Stimulated activated naive CD8-positive, alpha-beta T cell treated with anti-CD3 and anti-CD28 coated beads, Interleukin-15, amount 100 ng/mL, for 72 hours (primary cell): Measurements from ENCODE around the gene RPIA.
"Not testable (repeated sequence)": the region's sequence is repeated elsewhere in the genome, so short reads cannot be mapped to it uniquely, and the experiment has no call there.

ENCODE experiments used
- ATAC-seq: fragments of 150-1000 bp; cut with Tn5 transposase; 2 replicates; pipeline ENCODE4 v1.10.0; 2021; ENCODE audit warnings: mild to moderate bottlenecking, moderate library complexity
- DNase-seq, 2 donors: peaks; one replicate each; pipeline ENCODE4 v3.0.0; 2021 to 2022
- H3K27ac Mint-ChIP-seq, 2 donors: one replicate each; pipeline ENCODE4 v1.8.0; 2022; ENCODE audit warnings: mild to moderate bottlenecking in 2 of 2, mixed read lengths in 2 of 2, moderate library complexity in 2 of 2
- H3K27me3 Mint-ChIP-seq: one replicate; pipeline ENCODE4 v1.8.0; 2022; ENCODE audit warnings: mixed read lengths
- H3K4me1 Mint-ChIP-seq: one replicate; pipeline ENCODE4 v1.8.0; 2022; ENCODE audit warnings: mild to moderate bottlenecking, mixed read lengths
- H3K4me3 Mint-ChIP-seq, 2 donors: one replicate each; pipeline ENCODE4 v1.8.0; 2022; ENCODE audit warnings: mild to moderate bottlenecking in 2 of 2, mixed read lengths in 2 of 2, moderate library complexity in 1 of 2
- H3K9me3 Mint-ChIP-seq, 2 donors: one replicate each; pipeline ENCODE4 v1.8.0; 2022; ENCODE audit warnings: mixed read lengths in 2 of 2

RPIA gene

DNA sequence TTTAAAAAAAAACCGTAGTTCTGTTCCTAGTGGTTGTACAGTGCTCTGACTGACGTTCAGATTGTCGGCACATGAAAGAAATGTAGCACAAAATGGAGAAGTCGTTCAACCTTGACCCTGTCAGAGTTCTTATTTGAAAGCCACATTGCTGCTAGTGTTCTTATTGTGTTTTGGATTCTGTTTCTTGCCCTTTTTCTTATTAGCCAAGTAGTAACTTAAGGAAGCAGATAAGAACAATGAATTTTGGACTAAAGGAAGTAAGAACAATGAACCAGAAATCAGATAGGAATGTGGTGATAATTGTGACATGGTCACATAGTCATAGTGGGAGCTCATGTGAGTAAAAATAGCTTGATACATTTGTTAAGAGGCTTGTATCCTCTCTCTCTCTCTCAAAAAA, 45.9 kb downstream of the RPIA start:
- no peaks in the 10 kb centered on the region for H3K9me3 Mint-ChIP-seq
- DNase-seq (no peak), ATAC-seq (no peak)
- no peaks in the 10 kb centered on the region for H3K27me3 Mint-ChIP-seq
- H3K4me3 Mint-ChIP-seq = no peak overlapping the region
- peak overlapping the region; percentile 72 to 85 for H3K27ac Mint-ChIP-seq
- H3K4me1 Mint-ChIP-seq = peaks cover 20% of the 10 kb centered on the region

- H3K27me3 Mint-ChIP-seq = no peaks in the 10 kb centered on the region
- no peak for DNase-seq
- H3K27ac Mint-ChIP-seq = no peak overlapping the region
- peaks cover 1 to 4% of the 10 kb centered on the region in 2 donors for H3K9me3 Mint-ChIP-seq
- peaks cover 14% of the 10 kb centered on the region for H3K4me1 Mint-ChIP-seq
- no peak overlapping the region for H3K4me3 Mint-ChIP-seq
- no peak for ATAC-seq
These were observed 46.8 kb downstream of the RPIA start for GRCh38 chr2:88738271-88738670.

DNA sequence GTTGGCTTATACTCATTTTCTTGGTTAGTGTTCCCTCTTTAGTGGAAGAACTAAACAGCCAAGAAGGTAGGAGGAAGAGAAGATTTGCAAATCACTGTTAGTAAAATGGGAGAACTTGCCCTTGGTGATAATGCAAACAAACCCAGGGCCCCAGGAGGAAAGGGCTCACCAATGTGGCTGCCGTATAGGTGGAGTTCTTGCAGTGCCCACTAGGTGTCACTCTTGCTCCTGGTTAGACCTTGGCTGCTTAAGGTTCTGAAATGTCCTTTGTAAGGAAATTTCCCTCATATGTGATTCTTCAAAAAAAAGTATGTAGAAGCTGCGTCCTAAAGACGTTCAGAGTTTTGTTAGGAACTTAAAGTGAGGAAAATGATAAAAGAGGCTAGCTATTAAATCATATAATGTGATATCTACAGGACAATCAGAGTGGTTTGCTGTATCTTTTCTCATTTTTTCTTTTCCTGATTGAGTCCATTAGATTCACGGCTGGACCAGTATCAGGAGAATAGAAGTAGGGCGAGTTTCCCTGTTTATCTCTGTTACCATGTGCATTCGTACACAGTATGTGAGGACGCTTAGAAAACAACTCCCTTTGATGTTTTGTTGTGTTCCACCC, 48.6 kb downstream of the RPIA start:
- peaks cover 15 to 20% of the 10 kb centered on the region in 2 donors for H3K9me3 Mint-ChIP-seq
- no peak overlapping the region for H3K27ac Mint-ChIP-seq
- H3K27me3 Mint-ChIP-seq = no peaks in the 10 kb centered on the region
- DNase-seq (peak; percentile 66 to 68), ATAC-seq (peak; percentile 70)
- H3K4me3 Mint-ChIP-seq = no peak overlapping the region
- H3K4me1 Mint-ChIP-seq = peaks cover 21% of the 10 kb centered on the region

DNA sequence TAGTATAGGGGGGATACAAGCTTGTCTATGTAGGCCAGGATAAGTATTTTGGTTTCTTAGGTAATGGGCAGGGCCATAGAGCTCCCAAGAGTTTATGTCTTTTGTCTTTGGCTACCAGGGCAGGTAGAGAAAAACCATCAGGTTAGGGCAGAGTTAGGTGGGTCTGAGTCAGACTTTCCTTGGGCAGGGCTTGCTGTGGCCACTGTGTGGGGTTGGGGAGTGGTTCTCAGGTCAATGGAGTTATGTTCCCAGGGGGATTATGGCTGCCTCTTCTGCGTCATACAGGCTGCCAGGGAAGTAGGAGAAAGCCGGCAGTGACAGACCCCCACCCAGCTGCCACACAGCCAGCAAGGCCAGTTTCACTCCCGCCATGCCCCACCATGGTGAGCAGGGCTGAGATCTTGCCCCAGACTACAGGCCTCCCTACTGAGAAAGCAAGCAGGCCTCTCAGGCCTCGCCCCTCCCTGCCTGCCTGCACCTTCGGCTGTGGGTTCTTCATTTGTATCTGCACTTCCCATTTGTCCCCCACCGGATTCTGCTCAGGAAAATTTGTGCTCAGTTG, 55.5 kb downstream of the RPIA start:
- no peak for DNase-seq
- Mint-ChIP-seq H3K4me3 (no peak overlapping the region), H3K27me3 (no peaks in the 10 kb centered on the region), H3K27ac (peak overlapping the region; percentile 21 to 69), H3K9me3 (peaks cover 22 to 24% of the 10 kb centered on the region in 2 donors), H3K4me1 (peaks cover 35% of the 10 kb centered on the region)
- ATAC-seq = no peak

- no peak overlapping the region for H3K27ac Mint-ChIP-seq
- DNase-seq = no peak
- peaks cover 40% of the 10 kb centered on the region for H3K4me1 Mint-ChIP-seq
- no peak for ATAC-seq
- peaks cover 21 to 24% of the 10 kb centered on the region in 2 donors for H3K9me3 Mint-ChIP-seq
- H3K4me3 Mint-ChIP-seq = no peak overlapping the region
- no peaks in the 10 kb centered on the region for H3K27me3 Mint-ChIP-seq
These were observed 56.5 kb downstream of the RPIA start for GRCh38 chr2:88747990-88748389.

DNA sequence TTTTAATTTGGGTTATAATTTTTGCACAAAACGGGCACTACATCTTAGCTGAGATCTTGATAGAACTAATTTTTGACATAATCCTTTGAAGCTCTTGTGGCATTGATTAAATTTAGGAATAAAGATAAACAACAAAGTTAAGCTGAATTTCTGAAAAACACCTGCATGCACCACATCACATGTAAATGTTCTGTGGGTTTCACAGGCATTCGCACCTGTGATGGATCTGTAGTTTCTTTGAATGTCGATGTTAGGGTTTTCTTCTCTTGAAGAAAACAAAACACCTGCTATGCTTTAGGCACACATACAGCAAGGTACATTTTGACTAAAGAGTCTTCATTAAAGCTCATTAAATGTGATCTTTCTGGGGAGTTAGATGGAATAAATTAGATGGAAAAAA, 60.3 kb downstream of the RPIA start:
- Mint-ChIP-seq H3K27me3 (no peaks in the 10 kb centered on the region), H3K9me3 (peaks cover 5 to 7% of the 10 kb centered on the region in 2 donors), H3K4me1 (peaks cover 58% of the 10 kb centered on the region), H3K27ac (peak overlapping the region; percentile 1 to 70), H3K4me3 (no peak overlapping the region)
- DNase-seq (no peak), ATAC-seq (no peak)

DNA sequence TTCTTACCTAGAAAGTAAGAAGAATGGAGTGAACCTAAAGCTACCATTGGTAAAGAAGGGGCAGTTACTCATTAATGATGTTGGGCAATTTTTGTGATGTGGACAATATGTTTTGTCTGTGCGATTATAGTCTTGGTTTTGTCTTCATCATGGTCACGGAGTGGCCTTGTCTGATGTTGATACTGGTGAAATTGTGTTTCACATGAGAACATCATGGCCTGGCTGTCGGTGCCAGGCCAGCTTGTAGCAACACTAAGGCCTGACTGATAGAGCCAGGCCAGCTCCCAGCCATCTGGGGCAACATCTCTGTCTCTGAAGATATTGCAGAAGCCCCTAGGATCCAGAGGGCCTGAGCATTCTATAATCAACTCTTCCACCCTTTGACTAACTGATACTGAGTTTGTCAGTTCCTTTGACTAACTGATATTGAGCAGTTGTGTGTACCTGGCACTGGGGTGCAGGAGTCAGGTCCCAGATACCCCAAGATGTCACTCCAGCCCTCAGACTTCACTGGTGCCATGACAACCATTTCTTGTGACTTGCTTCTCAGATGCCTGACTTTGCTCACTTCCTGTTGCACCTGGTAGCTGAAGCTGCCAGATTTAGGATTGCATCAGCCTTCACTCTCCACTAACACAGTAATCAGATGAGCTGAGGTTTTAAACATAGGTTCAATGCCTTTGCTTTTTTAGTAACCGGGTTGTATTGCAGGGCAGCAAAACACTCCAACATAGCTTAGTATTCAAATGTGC, 62.5 kb downstream of the RPIA start:
- peaks cover 11 to 26% of the 10 kb centered on the region in 2 donors for H3K9me3 Mint-ChIP-seq
- ATAC-seq (peak; percentile 93), DNase-seq (peak; percentile 36 to 67)
- peak overlapping the region; percentile 14 to 56 for H3K4me3 Mint-ChIP-seq
- no peaks in the 10 kb centered on the region for H3K27me3 Mint-ChIP-seq
- peak overlapping the region; percentile 99 to 100 for H3K27ac Mint-ChIP-seq
- peaks cover 44% of the 10 kb centered on the region for H3K4me1 Mint-ChIP-seq

GRCh38 chr2:88754585-88755320, 63.3 kb downstream of the RPIA start:
- Mint-ChIP-seq H3K27me3 (no peaks in the 10 kb centered on the region), H3K4me3 (peak overlapping the region; percentile 14 to 56), H3K9me3 (peaks cover 12 to 27% of the 10 kb centered on the region in 2 donors), H3K27ac (peak overlapping the region; percentile 99 to 100), H3K4me1 (peaks cover 44% of the 10 kb centered on the region)
- no peak for DNase-seq
- ATAC-seq = peak; percentile 11

- no peak overlapping the region for H3K4me3 Mint-ChIP-seq
- H3K4me1 Mint-ChIP-seq = peaks cover 44% of the 10 kb centered on the region
- H3K9me3 Mint-ChIP-seq = peaks cover 12 to 36% of the 10 kb centered on the region in 2 donors
- ATAC-seq (no peak), DNase-seq (no peak)
- peak overlapping the region; percentile 81 to 96 for H3K27ac Mint-ChIP-seq
- no peaks in the 10 kb centered on the region for H3K27me3 Mint-ChIP-seq
These were observed 64.4 kb downstream of the RPIA start for GRCh38 chr2:88755836-88756235.

- Mint-ChIP-seq H3K4me3 (no peak overlapping the region), H3K27ac (peak overlapping the region in 1 of 2 donors; percentile 96), H3K27me3 (no peaks in the 10 kb centered on the region), H3K4me1 (peaks cover 39% of the 10 kb centered on the region), H3K9me3 (peaks cover 12 to 36% of the 10 kb centered on the region in 2 donors)
- ATAC-seq (no peak), DNase-seq (no peak)
These were observed 65.6 kb downstream of the RPIA start for GRCh38 chr2:88757025-88757424.

DNA sequence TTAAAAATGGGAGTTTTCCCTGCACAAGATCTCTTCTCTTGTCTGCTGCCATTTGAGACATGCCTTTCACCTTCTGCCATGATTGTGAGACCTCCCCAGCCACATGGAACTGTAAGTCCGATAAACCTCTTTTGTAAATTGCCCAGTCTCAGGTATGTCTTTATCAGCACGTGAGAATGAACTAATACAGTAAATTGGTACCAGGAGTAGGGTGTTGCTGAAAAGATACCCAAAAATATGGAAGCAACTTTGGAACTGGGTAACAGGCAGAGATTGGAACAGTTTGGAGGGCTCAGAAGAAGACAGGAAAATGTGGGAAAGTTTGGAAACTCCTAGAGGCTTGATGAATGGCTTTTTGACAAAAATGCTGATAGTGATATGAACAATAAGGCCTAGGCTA, 67.2 kb downstream of the RPIA start:
- ATAC-seq, H3K27ac Mint-ChIP-seq, DNase-seq, H3K4me3 Mint-ChIP-seq, H3K27me3 Mint-ChIP-seq: not testable (repeated sequence)
- peaks cover 24% of the 10 kb centered on the region for H3K4me1 Mint-ChIP-seq
- H3K9me3 Mint-ChIP-seq = peaks cover 12 to 41% of the 10 kb centered on the region in 2 donors

DNA sequence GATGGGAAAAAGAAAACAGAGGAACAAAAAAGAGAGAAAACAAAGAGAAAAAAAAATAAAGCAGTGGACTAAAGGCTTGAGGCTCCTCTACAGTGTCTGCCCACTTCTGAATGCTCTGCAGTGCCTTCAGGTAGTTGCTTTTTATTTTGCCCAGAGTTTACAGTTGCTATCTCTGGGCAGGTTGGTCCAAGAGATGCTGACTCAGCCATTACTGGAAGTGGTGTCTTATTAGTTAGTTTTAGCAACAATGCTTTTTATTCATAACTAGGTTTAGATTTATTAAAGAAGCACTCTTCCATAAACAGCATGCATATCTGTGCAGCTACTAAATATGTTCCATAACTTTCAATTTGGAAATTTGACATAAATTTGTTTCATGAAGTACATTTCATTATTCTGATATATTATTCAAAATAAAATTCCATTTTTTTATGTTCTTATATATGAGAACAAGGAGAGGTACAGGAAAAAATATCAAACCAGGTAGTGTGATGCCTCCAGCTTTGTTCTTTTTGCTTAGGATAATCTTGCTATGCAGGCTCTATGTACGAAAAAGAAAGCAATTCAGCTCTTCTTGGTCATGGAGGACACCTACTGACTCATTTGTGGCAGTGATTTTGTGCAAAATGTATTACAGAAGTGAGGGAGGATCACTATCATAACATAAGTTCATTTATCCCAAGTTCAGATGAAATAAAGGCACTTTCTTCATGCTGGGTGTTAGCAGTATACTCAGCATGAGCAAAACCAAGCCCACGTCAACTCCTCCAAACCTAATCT, 69.5 kb downstream of the RPIA start:
- peaks cover 19% of the 10 kb centered on the region for H3K4me1 Mint-ChIP-seq
- H3K27me3 Mint-ChIP-seq = peaks cover 20% of the 10 kb centered on the region
- DNase-seq = no peak
- H3K9me3 Mint-ChIP-seq = peaks cover 7 to 34% of the 10 kb centered on the region in 2 donors
- ATAC-seq = no peak
- no peak overlapping the region for H3K27ac Mint-ChIP-seq
- H3K4me3 Mint-ChIP-seq = no peak overlapping the region

DNA sequence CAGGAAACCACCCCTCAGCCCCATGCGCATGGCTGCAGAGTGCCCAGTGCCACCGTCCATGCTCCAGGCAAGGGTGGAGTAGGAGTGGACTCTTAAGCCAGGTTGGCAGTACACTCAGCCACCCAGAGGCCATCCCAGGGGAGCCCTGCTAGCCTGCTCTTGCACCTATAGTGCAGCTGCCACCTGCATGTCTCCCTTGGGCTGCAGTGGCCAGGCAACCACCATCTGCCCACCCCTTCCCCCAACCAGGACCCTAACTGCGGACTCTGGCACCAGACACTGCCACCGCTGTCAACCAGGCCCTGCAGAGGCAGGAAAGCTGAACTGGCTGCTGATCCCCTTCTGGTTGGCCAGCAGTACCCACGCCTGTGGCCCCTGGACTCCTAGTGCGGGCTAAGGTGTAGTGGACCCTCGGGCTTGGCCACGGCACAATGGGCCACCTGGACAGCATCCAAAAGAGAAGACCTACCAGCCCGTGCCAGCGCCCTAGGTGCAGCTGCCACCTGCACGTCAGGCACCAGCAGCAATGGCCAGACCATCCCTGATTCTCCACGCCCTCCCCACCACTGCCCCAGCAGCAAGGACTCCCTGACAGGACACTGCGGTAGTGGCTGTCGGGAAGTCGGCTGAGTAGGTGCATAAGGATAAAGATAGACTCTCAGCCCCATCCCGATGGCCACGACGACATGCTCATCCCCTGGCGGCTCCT, 72.8 kb downstream of the RPIA start:
- H3K27ac Mint-ChIP-seq = no peak overlapping the region
- peaks cover 0 to 13% of the 10 kb centered on the region in 2 donors for H3K9me3 Mint-ChIP-seq
- peak overlapping the region; percentile 12 to 78 for H3K4me3 Mint-ChIP-seq
- H3K4me1 Mint-ChIP-seq = peaks cover 15% of the 10 kb centered on the region
- peaks cover 25% of the 10 kb centered on the region for H3K27me3 Mint-ChIP-seq
- ATAC-seq = no peak
- DNase-seq = no peak

DNA sequence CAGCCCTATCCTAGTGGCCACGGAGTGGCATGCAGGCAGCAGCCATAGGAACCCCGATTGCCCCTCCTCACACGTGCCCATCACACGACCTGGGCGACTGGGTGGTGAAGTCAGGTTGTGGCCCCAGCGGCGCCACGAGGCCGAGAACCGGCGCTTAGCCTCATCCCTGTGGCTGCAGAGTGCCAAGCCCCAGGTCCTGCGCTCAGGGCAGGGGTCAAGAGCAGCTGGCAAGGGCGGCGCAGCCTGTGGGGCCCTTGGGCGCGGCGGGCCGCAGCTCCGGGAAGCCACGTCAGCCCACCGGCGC, 73.3 kb downstream of the RPIA start:
- DNase-seq (no peak), ATAC-seq (no peak)
- Mint-ChIP-seq H3K27ac (no peak overlapping the region), H3K27me3 (peaks cover 25% of the 10 kb centered on the region), H3K9me3 (peaks cover 0 to 13% of the 10 kb centered on the region in 2 donors), H3K4me1 (peaks cover 15% of the 10 kb centered on the region), H3K4me3 (peak overlapping the region; percentile 12 to 78)
